Kidney (tissue), 14 donors: ENCODE results near the gene DHRS7. TPM values are rescaled to one million over a fixed set of nuclear protein-coding genes. Genes with fewer than 3 reads are reported as not detected.

Experiments
- DNase-seq, 5 donors: peaks; one replicate each; pipeline ENCODE4 v3.0.0-alpha.2; 2013 to 2020
- FAIRE-seq: peaks from 2 replicates; lab custom pipeline; 2012; peaks lifted over from hg19 to GRCh38; lab: Jason Lieb, UNC
- H3K27ac ChIP-seq, 2 donors: one replicate each; pipeline ENCODE4 v1.7.0; 2013; ENCODE audit warnings: low read depth in 2 of 2, low read length in 2 of 2, inconsistent platforms in 1 of 2
- H3K27me3 ChIP-seq: one replicate; pipeline ENCODE4 v1.7.1; 2013; ENCODE audit warnings: low read length, inconsistent platforms; ENCODE audit not compliant: control insufficient read depth, insufficient read depth
- H3K36me3 ChIP-seq, 3 donors: one replicate each; pipeline versions ENCODE4 v1.7.0 to v1.7.1; 2013; ENCODE audit warnings: low read length in 3 of 3, control low read depth in 1 of 3, inconsistent platforms in 1 of 3; ENCODE audit not compliant: insufficient read depth in 3 of 3, control insufficient read depth in 2 of 3
- H3K4me1 ChIP-seq, 3 donors: one replicate each; pipeline versions ENCODE4 v1.7.0 to v1.7.1; 2013; ENCODE audit warnings: low read length in 3 of 3, inconsistent platforms in 1 of 3, low read depth in 1 of 3; ENCODE audit not compliant: control insufficient read depth in 2 of 3, insufficient read depth in 2 of 3
- H3K4me3 ChIP-seq, 3 donors: one replicate each; pipeline versions ENCODE4 v1.7.0 to v1.8.1; 2013; ENCODE audit warnings: low read length in 3 of 3, control low read depth in 1 of 3, inconsistent platforms in 1 of 3
- H3K9ac ChIP-seq, 3 donors: one replicate each; pipeline versions ENCODE4 v1.7.0 to v1.7.1; 2013; ENCODE audit warnings: low read length in 3 of 3, control low read depth in 1 of 3, inconsistent platforms in 1 of 3
- H3K9me3 ChIP-seq, 3 donors: one replicate each; pipeline versions ENCODE4 v1.7.0 to v1.7.1; 2013; ENCODE audit warnings: low read length in 3 of 3, control low read depth in 1 of 3, inconsistent platforms in 1 of 3; ENCODE audit not compliant: control insufficient read depth in 2 of 3, insufficient read depth in 1 of 3
- CTCF ChIP-seq: IDR thresholded peaks from 3 replicates; pipeline ENCODE4 v1.5.1; 2012; ENCODE audit warnings: mild to moderate bottlenecking, moderate library complexity, borderline replicate concordance; ENCODE audit not compliant: insufficient read depth; ENCODE audit errors: extremely low read depth
- intact Hi-C: fragments of 100-400 bp; cut with DNase I; formaldehyde crosslinking; loops from one replicate; pipeline ENCODE4 v1.11.1; 2022
- polyA plus RNA-seq: library from polyadenylated mRNA; stranded (reverse); fragments of 350-450 nt; fragmentation: Illumina TruSeq; extraction: RNeasy Lipid Tissue Mini Kit (QIAGEN cat#74804); gene quantifications from one replicate; pipeline ENCODE4 v1.2.3, GENCODE V29; 2014; ENCODE audit warnings: low read depth, low replicate concordance; ENCODE audit not compliant: insufficient read depth
- total RNA-seq: library from RNA; stranded (reverse); fragmentation: NEBNext Ultra II Directional; extraction: Animal tissue kit (Norgen Biotek cat#: 25700); gene quantifications from one replicate; pipeline ENCODE4 v1.2.1, GENCODE V29; 2021
- donor health status: control.
- donor health status: control.
- donor health status: control.
- donor health status: control.
- donor health status: control.
- donor health status: DM: yes; HTN: yes; CAD: no.
- donor health status: Normal renal cell carcinoma (clear cell type).

DHRS7 gene
- total and polyA plus RNA-seq, 2 donors from 2014 or later = 93.7 to 128 TPM

- Histone ChIP-seq H3K36me3 (no peaks in the 10 kb centered on the region), H3K4me3 (no peak overlapping the region), H3K9me3 (no peaks in the 10 kb centered on the region), H3K4me1 (no peaks in the 10 kb centered on the region), H3K27ac (no peak overlapping the region), H3K27me3 (no peaks in the 10 kb centered on the region), H3K9ac (no peak overlapping the region)
- DNase-seq (no peak), FAIRE-seq (no peak)
- no peak for TF ChIP-seq CTCF
- intact Hi-C loops = no loop called here
Measured at GRCh38 chr14:60184905-60185555, 19.8 kb upstream of the DHRS7 start.

GRCh38 chr14:60184146-60184904 lies 19.1 kb upstream of the DHRS7 start:
- DNase-seq = peak in 2 of 5 donors; percentile 77 to 90
- Histone ChIP-seq H3K9ac (peak overlapping the region; percentile 46 to 79 (median 65)), H3K4me3 (peak overlapping the region; percentile 61 to 86 (median 72)), H3K4me1 (no peaks in the 10 kb centered on the region), H3K27ac (no peak overlapping the region), H3K27me3 (no peaks in the 10 kb centered on the region), H3K36me3 (no peaks in the 10 kb centered on the region), H3K9me3 (no peaks in the 10 kb centered on the region)
- TF ChIP-seq CTCF = peak; percentile 66
- intact Hi-C loops = no loop called here
- FAIRE-seq = peak; percentile 96

- FAIRE-seq = no peak
- no peak overlapping the region for H3K27ac ChIP-seq
- peak overlapping the region; percentile 61 to 86 (median 72) for H3K4me3 ChIP-seq
- peak in 1 of 5 donors; percentile 32 for DNase-seq
- no peak for TF ChIP-seq CTCF
- intact Hi-C loops = no loop called here
- H3K27me3 ChIP-seq = no peaks in the 10 kb centered on the region
- H3K36me3 ChIP-seq = no peaks in the 10 kb centered on the region
- H3K4me1 ChIP-seq = no peaks in the 10 kb centered on the region
- no peaks in the 10 kb centered on the region for H3K9me3 ChIP-seq
- H3K9ac ChIP-seq = peak overlapping the region; percentile 46 to 79 (median 65)
Measured at GRCh38 chr14:60183741-60184140, 18.5 kb upstream of the DHRS7 start.
